C4-2B (cell line): ENCODE results near the gene FDXR.

ENCODE experiments used
- CTCF ChIP-seq: fragments of 450-650 bp; conservative IDR thresholded peaks from 2 replicates; pipeline ENCODE4 v1.5.1; 2017; ENCODE audit warnings: mild to moderate bottlenecking
- ZFX ChIP-seq: fragments of 450-650 bp; IDR thresholded peaks from 2 replicates; pipeline ENCODE4 v1.6.1; 2017

GRCh38 chr17:74916851-74917199 lies 44.0 kb upstream of the FDXR start:
- no peak for TF ChIP-seq CTCF
- no peak for TF ChIP-seq ZFX
